Sigmoid colon (tissue), 7 donors: ENCODE results near the gene PAQR4. TPM values are rescaled to one million over a fixed set of nuclear protein-coding genes. Genes with fewer than 3 reads are reported as not detected.

ENCODE experiments used
- DNase-seq: peaks from one replicate; pipeline ENCODE4 v3.0.0-alpha.2; 2019
- H3K27ac ChIP-seq, 4 donors: fragments of 200-600 bp; sonication (generic); one replicate each; pipeline ENCODE4 v1.5.1; 2016 to 2019; ENCODE audit warnings: mild to moderate bottlenecking in 1 of 4
- H3K27me3 ChIP-seq, 3 donors: fragments of 200-600 bp; sonication (generic); one replicate each; pipeline ENCODE4 v1.5.1; 2019; ENCODE audit warnings: mild to moderate bottlenecking in 1 of 3
- H3K36me3 ChIP-seq, 4 donors: fragments of 200-600 bp; sonication (generic); one replicate each; pipeline ENCODE4 v1.5.1; 2016 to 2019
- H3K4me1 ChIP-seq, 4 donors: fragments of 200-600 bp; sonication (generic); one replicate each; pipeline ENCODE4 v1.5.1; 2017 to 2019
- H3K4me3 ChIP-seq, 4 donors: fragments of 200-600 bp; sonication (generic); one replicate each; pipeline ENCODE4 v1.5.1; 2017 to 2019; ENCODE audit warnings: mild to moderate bottlenecking in 2 of 4, moderate library complexity in 1 of 4
- H3K9me3 ChIP-seq, 4 donors: fragments of 200-600 bp in 3 of 4; sonication (generic) in 3 of 4; one replicate each; pipeline versions ENCODE4 v1.5.1 to v1.6.1; 2013 to 2019
- CTCF ChIP-seq, 4 experiments: fragments of 450-650 bp in 3 of 4; fragments of 200-600 bp in 1 of 4; IDR thresholded peaks; one replicate each; pipeline ENCODE4 v1.5.1; 2016 to 2019; ENCODE audit warnings: antibody characterized with exemption in 4 of 4, mild to moderate bottlenecking in 3 of 4, moderate library complexity in 2 of 4
- EP300 ChIP-seq, 4 donors: sonication (generic); formaldehyde crosslinking; IDR thresholded peaks; one replicate each; pipeline ENCODE4 v1.6.1; 2017; ENCODE audit warnings: antibody characterized with exemption in 4 of 4
- POLR2A ChIP-seq, 2 donors: fragments of 450-650 bp; IDR thresholded peaks; one replicate each; pipeline ENCODE4 v1.6.1; 2016; ENCODE audit warnings: antibody characterized with exemption in 2 of 2, mild to moderate bottlenecking in 2 of 2, moderate library complexity in 2 of 2
- POLR2AphosphoS5 ChIP-seq, 4 donors: sonication (generic); formaldehyde crosslinking; IDR thresholded peaks; one replicate each; pipeline ENCODE4 v1.6.1; 2017; ENCODE audit warnings: antibody characterized with exemption in 4 of 4
- WGBS, 2 donors: extraction: QIAGEN DNeasy Blood & Tissue Kit; methylation state at CpG; one replicate each; pipeline ENCODE4 v1.1.7; 2013; 5-methylcytosine and 5-hydroxymethylcytosine counted together
- intact Hi-C: fragments of 100-400 bp; cut with DNase I; formaldehyde crosslinking; loops from one replicate; pipeline ENCODE4 v1.15.1; 2023
- polyA plus RNA-seq, 3 donors: library from polyadenylated mRNA; stranded (reverse); fragments of 200-250 nt; gene quantifications; one replicate each; pipeline ENCODE4 v1.2.3, GENCODE V29; 2013
- total RNA-seq, 4 donors: library from RNA; depleted of rRNA; stranded (reverse); fragments of >200 nt; gene quantifications; one replicate each; pipeline ENCODE4 v1.1.0, GENCODE V29; 2016
- donor health status: healthy with polysubstance abuse.
- donor health status: Bipolar disorder and iron deficiency.
- donor health status: healthy.

Gene PAQR4
- total and polyA plus RNA-seq, 7 donors, result 0.83 to 22.1 (median 3.6) TPM

DNA sequence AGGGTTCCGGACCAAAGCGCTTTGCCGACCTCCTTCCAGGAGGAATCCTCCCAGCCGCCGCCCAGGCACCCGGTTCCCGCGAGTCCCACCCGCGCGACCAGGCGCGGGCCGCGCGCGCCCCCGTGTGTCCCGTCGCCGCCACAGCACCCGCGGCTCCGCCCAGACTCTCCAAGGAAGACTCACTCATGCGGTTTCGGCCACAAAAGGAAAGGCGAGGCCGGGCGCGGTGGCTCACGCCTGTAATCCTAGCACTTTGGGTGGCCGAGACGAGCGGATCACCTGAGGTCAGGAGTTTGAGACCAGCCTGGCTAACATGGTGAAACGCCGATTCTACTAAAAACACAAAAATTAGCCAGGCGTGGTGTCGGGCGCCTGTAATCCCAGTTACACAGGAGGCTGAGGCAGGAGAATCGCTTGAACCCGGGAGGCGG lies 14.6 kb downstream of the PAQR4 start:
- H3K4me1 ChIP-seq, result peaks cover 0 to 30% (median 25%) of the 10 kb centered on the region in 4 donors
- intact Hi-C loops, result loop anchor here (2.0 to 5.0 kb wide), 2 partner anchors 15 to 56 kb away; partner anchors contain the start of gene PAQR4
- no peak for TF ChIP-seq POLR2AphosphoS5 (IDR thresholded peaks at IDR 0.05)
- TF ChIP-seq EP300 (IDR thresholded peaks at IDR 0.05), result no peak
- no peak for TF ChIP-seq POLR2A (IDR thresholded peaks at IDR 0.05)
- TF ChIP-seq CTCF (IDR thresholded peaks at IDR 0.05), result peak; percentile 38 to 96 (median 72)
- H3K27me3 ChIP-seq, result peaks cover 7 to 24% (median 9%) of the 10 kb centered on the region in 3 donors
- WGBS, 2 donors, result 3 to 8% methylated on average over 42 of the region's 42 CpGs
- no peaks in the 10 kb centered on the region for H3K9me3 ChIP-seq
- H3K36me3 ChIP-seq, result no peaks in the 10 kb centered on the region
- H3K4me3 ChIP-seq, result peak overlapping the region in 3 of 4 donors; percentile 21 to 28 (median 27)
- DNase-seq, result peak; percentile 90
- H3K27ac ChIP-seq, result peak overlapping the region in 3 of 4 donors; percentile 10 to 42 (median 41)

DNA sequence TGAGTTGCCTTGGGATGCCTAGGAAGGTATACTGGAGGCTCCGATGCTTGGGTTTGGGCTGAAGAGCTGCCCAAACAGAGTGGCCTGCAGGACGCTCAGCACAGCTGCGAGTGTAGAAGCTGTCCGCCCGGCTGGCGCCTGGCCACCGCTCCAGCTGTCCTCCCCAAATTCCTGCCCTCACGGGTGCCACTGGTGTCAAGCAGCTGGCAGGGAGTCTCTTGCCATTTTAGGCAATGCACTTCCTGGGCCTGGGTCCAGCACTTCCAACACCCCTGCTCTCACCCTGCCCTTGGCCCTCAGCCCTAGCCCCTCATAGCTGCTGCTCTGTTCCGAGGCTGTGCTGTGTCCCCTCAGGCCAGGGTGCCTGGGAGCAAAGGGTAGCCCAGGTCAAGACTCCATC lies 16.3 kb downstream of the PAQR4 start:
- 66 to 85% methylated on average over 9 of the region's 9 CpGs for WGBS, 2 donors
- no peaks in the 10 kb centered on the region for H3K9me3 ChIP-seq
- H3K27me3 ChIP-seq, result peaks cover 0 to 20% (median 0%) of the 10 kb centered on the region in 3 donors
- no peak overlapping the region for H3K27ac ChIP-seq
- H3K4me1 ChIP-seq, result peaks cover 0 to 21% (median 18%) of the 10 kb centered on the region in 4 donors
- no peak for DNase-seq
- TF ChIP-seq EP300 (IDR thresholded peaks at IDR 0.05), result no peak
- no peaks in the 10 kb centered on the region for H3K36me3 ChIP-seq
- intact Hi-C loops, result no loop called here
- H3K4me3 ChIP-seq, result no peak overlapping the region

DNA sequence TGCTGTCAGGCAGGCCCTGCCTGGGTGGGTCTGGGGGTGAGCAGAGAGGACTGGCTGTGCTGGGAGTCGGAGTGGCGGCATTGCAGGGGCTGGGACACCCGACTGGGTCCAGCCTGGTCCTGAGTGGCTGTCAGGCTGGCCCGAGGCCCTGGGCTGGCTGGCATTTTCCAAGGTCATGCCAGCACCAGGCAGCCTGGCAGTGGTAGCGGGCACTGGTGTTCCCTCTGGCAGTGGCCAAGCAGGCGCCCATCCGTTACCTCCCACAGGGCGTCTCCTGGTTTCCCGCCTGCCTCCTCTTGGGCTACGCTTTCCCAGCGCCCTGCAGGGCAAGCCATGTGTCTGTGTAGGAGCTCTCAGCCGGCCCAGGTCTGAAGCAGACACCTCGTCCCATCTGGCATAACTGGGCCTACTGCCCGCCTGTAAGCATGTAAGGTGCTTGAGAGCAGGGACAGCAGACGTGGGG lies 16.8 kb downstream of the PAQR4 start:
- TF ChIP-seq POLR2A (IDR thresholded peaks at IDR 0.05), result no peak
- no peak for TF ChIP-seq POLR2AphosphoS5 (IDR thresholded peaks at IDR 0.05)
- TF ChIP-seq EP300 (IDR thresholded peaks at IDR 0.05), result no peak
- no peak for TF ChIP-seq CTCF (IDR thresholded peaks at IDR 0.05)
- intact Hi-C loops, result no loop called here
- WGBS, 2 donors, result 82 to 90% methylated on average over 15 of the region's 15 CpGs
- DNase-seq, result no peak
- Histone ChIP-seq H3K36me3 (no peaks in the 10 kb centered on the region), H3K4me1 (peaks cover 0 to 18% (median 14%) of the 10 kb centered on the region in 4 donors), H3K27me3 (peaks cover 0 to 22% (median 0%) of the 10 kb centered on the region in 3 donors), H3K27ac (no peak overlapping the region), H3K9me3 (no peaks in the 10 kb centered on the region), H3K4me3 (no peak overlapping the region)

- no peak overlapping the region for H3K4me3 ChIP-seq
- H3K4me1 ChIP-seq, result peaks cover 0 to 12% (median 9%) of the 10 kb centered on the region in 4 donors
- 70 to 82% methylated on average over 17 of the region's 17 CpGs for WGBS, 2 donors
- H3K36me3 ChIP-seq, result no peaks in the 10 kb centered on the region
- intact Hi-C loops, result no loop called here
- no peak for DNase-seq
- TF ChIP-seq EP300 (IDR thresholded peaks at IDR 0.05) (no peak), POLR2AphosphoS5 (IDR thresholded peaks at IDR 0.05) (no peak), CTCF (IDR thresholded peaks at IDR 0.05) (no peak), POLR2A (IDR thresholded peaks at IDR 0.05) (no peak)
- H3K27ac ChIP-seq, result no peak overlapping the region
- H3K27me3 ChIP-seq, result peaks cover 0 to 22% (median 0%) of the 10 kb centered on the region in 3 donors
- H3K9me3 ChIP-seq, result no peaks in the 10 kb centered on the region
Measured at GRCh38 chr16:2986623-2987188, 17.6 kb downstream of the PAQR4 start.

- 86 to 91% methylated on average over 9 of the region's 9 CpGs for WGBS, 2 donors
- H3K9me3 ChIP-seq, result no peaks in the 10 kb centered on the region
- peaks cover 0 to 12% (median 9%) of the 10 kb centered on the region in 4 donors for H3K4me1 ChIP-seq
- no peak for TF ChIP-seq CTCF (IDR thresholded peaks at IDR 0.05)
- H3K4me3 ChIP-seq, result no peak overlapping the region
- H3K36me3 ChIP-seq, result no peaks in the 10 kb centered on the region
- no peak for DNase-seq
- H3K27ac ChIP-seq, result no peak overlapping the region
- intact Hi-C loops, result no loop called here
- peaks cover 0 to 22% (median 0%) of the 10 kb centered on the region in 3 donors for H3K27me3 ChIP-seq
Measured at GRCh38 chr16:2987286-2987685, 18.1 kb downstream of the PAQR4 start.
